ENCODE results near the gene STK32A.

GRCh38 chr5:147413266-147413665 is 178.4 kb downstream of the STK32A start:
- TF ChIP-seq CTCF (conservative IDR thresholded peaks at IDR 0.05) (no peak), ZFX (IDR thresholded peaks at IDR 0.05) (no peak)

Measured in C4-2B (cell line).